Measurements from ENCODE around the gene APOE. TPM values are rescaled to one million over a fixed set of nuclear protein-coding genes. Genes with fewer than 3 reads are reported as not detected.

Gene APOE
- total RNA-seq, 2 experiments from 2014 or later = 10.5 to 12.9 TPM

GRCh38 chr19:44930088-44930487 lies 24.5 kb downstream of the APOE start:
- Mint-ChIP-seq H3K27me3 (peaks cover 18% of the 10 kb centered on the region), H3K36me3 (no peaks in the 10 kb centered on the region), H3K9me3 (no peaks in the 10 kb centered on the region), H3K4me1 (peaks cover 3% of the 10 kb centered on the region), H3K27ac (no peak overlapping the region), H3K4me3 (no peak overlapping the region)
- DNase-seq = no peak
- POLR2A ChIA-PET = no interaction called here
- ATAC-seq (ENCODE audit: low read depth) = no peak

- Mint-ChIP-seq H3K27me3 (peaks cover 5% of the 10 kb centered on the region), H3K4me3 (no peak overlapping the region), H3K4me1 (peaks cover 3% of the 10 kb centered on the region), H3K27ac (no peak overlapping the region), H3K9me3 (no peaks in the 10 kb centered on the region), H3K36me3 (no peaks in the 10 kb centered on the region)
- ATAC-seq (ENCODE audit: low read depth) (no peak), DNase-seq (no peak)
- POLR2A ChIA-PET = no interaction called here
Observed at GRCh38 chr19:44931541-44931940, 25.9 kb downstream of the APOE start.

- POLR2A ChIA-PET = no interaction called here
- DNase-seq (no peak), ATAC-seq (ENCODE audit: low read depth) (no peak)
- Mint-ChIP-seq H3K4me3 (no peak overlapping the region), H3K27ac (no peak overlapping the region), H3K9me3 (no peaks in the 10 kb centered on the region), H3K4me1 (no peaks in the 10 kb centered on the region), H3K36me3 (no peaks in the 10 kb centered on the region), H3K27me3 (no peaks in the 10 kb centered on the region)
Observed at GRCh38 chr19:44939668-44940067, 34.1 kb downstream of the APOE start.

GRCh38 chr19:44942067-44942571 lies 36.5 kb downstream of the APOE start, which contains the start of gene APOC4:
Gene APOC4 (plus strand): TSS chr19:44942237. CDS start chr19:44942278, 41 bp downstream.
- Mint-ChIP-seq H3K9me3 (no peaks in the 10 kb centered on the region), H3K27me3 (no peaks in the 10 kb centered on the region), H3K27ac (no peak within 1 kb of the TSS), H3K4me1 (no peaks in the 10 kb centered on the region), H3K36me3 (no peaks in the 10 kb centered on the region), H3K4me3 (no peak within 1 kb of the TSS)
- POLR2A ChIA-PET = no interaction called here
- no peak for ATAC-seq (ENCODE audit: low read depth)
- DNase-seq = no peak

- no peaks in the 10 kb centered on the region for H3K27me3 Mint-ChIP-seq
- no peaks in the 10 kb centered on the region for H3K36me3 Mint-ChIP-seq
- POLR2A ChIA-PET = no interaction called here
- no peaks in the 10 kb centered on the region for H3K9me3 Mint-ChIP-seq
- ATAC-seq (ENCODE audit: low read depth) (no peak), DNase-seq (no peak)
- H3K4me1 Mint-ChIP-seq = no peaks in the 10 kb centered on the region
- no peak overlapping the region for H3K4me3 Mint-ChIP-seq
- no peak overlapping the region for H3K27ac Mint-ChIP-seq
Observed at GRCh38 chr19:44943801-44944249, 38.2 kb downstream of the APOE start.

- no peak overlapping the region for H3K27ac Mint-ChIP-seq
- H3K27me3 Mint-ChIP-seq = no peaks in the 10 kb centered on the region
- ATAC-seq (ENCODE audit: low read depth) (no peak), DNase-seq (no peak)
- H3K9me3 Mint-ChIP-seq = no peaks in the 10 kb centered on the region
- H3K4me3 Mint-ChIP-seq = no peak overlapping the region
- peaks cover 2% of the 10 kb centered on the region for H3K4me1 Mint-ChIP-seq
- no peaks in the 10 kb centered on the region for H3K36me3 Mint-ChIP-seq
- POLR2A ChIA-PET = no interaction called here
Observed at GRCh38 chr19:44947041-44947581, 41.5 kb downstream of the APOE start.

GRCh38 chr19:44948237-44948636 lies 42.6 kb downstream of the APOE start:
- H3K27ac Mint-ChIP-seq = no peak overlapping the region
- H3K36me3 Mint-ChIP-seq = no peaks in the 10 kb centered on the region
- H3K4me1 Mint-ChIP-seq = peaks cover 2% of the 10 kb centered on the region
- H3K9me3 Mint-ChIP-seq = no peaks in the 10 kb centered on the region
- H3K4me3 Mint-ChIP-seq = no peak overlapping the region
- H3K27me3 Mint-ChIP-seq = no peaks in the 10 kb centered on the region
- POLR2A ChIA-PET = no interaction called here
- DNase-seq (no peak), ATAC-seq (ENCODE audit: low read depth) (no peak)

GRCh38 chr19:44948763-44949374 lies 43.3 kb downstream of the APOE start:
- DNase-seq (no peak), ATAC-seq (ENCODE audit: low read depth) (no peak)
- Mint-ChIP-seq H3K4me3 (no peak overlapping the region), H3K36me3 (no peaks in the 10 kb centered on the region), H3K27ac (no peak overlapping the region), H3K27me3 (no peaks in the 10 kb centered on the region), H3K9me3 (no peaks in the 10 kb centered on the region), H3K4me1 (peaks cover 7% of the 10 kb centered on the region)
- POLR2A ChIA-PET = no interaction called here

GRCh38 chr19:44949550-44949949 lies 44.0 kb downstream of the APOE start:
- ATAC-seq (ENCODE audit: low read depth) = no peak
- Mint-ChIP-seq H3K36me3 (no peaks in the 10 kb centered on the region), H3K27me3 (no peaks in the 10 kb centered on the region), H3K27ac (no peak overlapping the region), H3K4me3 (no peak overlapping the region), H3K4me1 (peaks cover 7% of the 10 kb centered on the region), H3K9me3 (no peaks in the 10 kb centered on the region)
- POLR2A ChIA-PET = no interaction called here
- DNase-seq = no peak

- Mint-ChIP-seq H3K4me3 (no peak overlapping the region), H3K36me3 (no peaks in the 10 kb centered on the region), H3K27ac (no peak overlapping the region), H3K9me3 (no peaks in the 10 kb centered on the region), H3K4me1 (peaks cover 14% of the 10 kb centered on the region), H3K27me3 (no peaks in the 10 kb centered on the region)
- POLR2A ChIA-PET = interaction anchor here (0.7 kb wide), 1 partner anchor 141 kb away, joined by 5 read pairs; no protein-coding TSS in a partner anchor
- DNase-seq = peak; percentile 30
- ATAC-seq (ENCODE audit: low read depth) = no peak
Observed at GRCh38 chr19:44951179-44952159, 45.9 kb downstream of the APOE start.

GRCh38 chr19:44954278-44954648 lies 48.7 kb downstream of the APOE start:
- Mint-ChIP-seq H3K36me3 (no peaks in the 10 kb centered on the region), H3K9me3 (no peaks in the 10 kb centered on the region), H3K4me3 (peak overlapping the region; percentile 92), H3K27me3 (no peaks in the 10 kb centered on the region), H3K27ac (peak overlapping the region; percentile 98), H3K4me1 (peaks cover 30% of the 10 kb centered on the region)
- no peak for DNase-seq
- ATAC-seq (ENCODE audit: low read depth) = peak; percentile 4
- POLR2A ChIA-PET = interaction anchor here (0.6 to 1.5 kb wide), 6 partner anchors 47 to 224 kb away, joined by 3 to 6 read pairs (median 4); partner anchors contain the start of genes BLOC1S3, CLASRP and TRAPPC6A

- H3K36me3 Mint-ChIP-seq = peaks cover 1% of the 10 kb centered on the region
- ATAC-seq (ENCODE audit: low read depth) (peak; percentile 89), DNase-seq (peak; percentile 93)
- H3K27ac Mint-ChIP-seq = peak within 1 kb of the TSS; percentile 98
- H3K4me3 Mint-ChIP-seq = peak within 1 kb of the TSS; percentile 94
- no peaks in the 10 kb centered on the region for H3K27me3 Mint-ChIP-seq
- H3K4me1 Mint-ChIP-seq = peaks cover 34% of the 10 kb centered on the region
- H3K9me3 Mint-ChIP-seq = no peaks in the 10 kb centered on the region
- POLR2A ChIA-PET = interaction anchor here (0.6 to 1.5 kb wide), 7 partner anchors 8 to 224 kb away, joined by 3 to 6 read pairs (median 4); partner anchors contain the start of genes BLOC1S3, CLASRP and TRAPPC6A
Observed at GRCh38 chr19:44954649-44955504, 49.3 kb downstream of the APOE start, which contains the start of gene CLPTM1. Gene CLPTM1 (plus strand): TSS chr19:44955380. CDS start chr19:44955396, 16 bp downstream.

Measured in activated naive CD8-positive, alpha-beta T cell treated with anti-CD3 and anti-CD28 coated beads, Interleukin-2, amount 10 ng/mL, durations not matched to agents 7 days and 5 days (primary cell).